Left ventricle myocardium inferior (tissue), 1 donor: ENCODE measurements around the gene INSR. TPM values are rescaled to one million over a fixed set of nuclear protein-coding genes. Genes with fewer than 3 reads are reported as not detected.

Experiments used
- DNase-seq: peaks from one replicate; pipeline ENCODE4 v3.0.0-alpha.2; 2020
- H3K27ac ChIP-seq: fragments of 200-600 bp; replicated peaks from 2 replicates; pipeline ENCODE4 v1.8.0; 2021
- H3K27me3 ChIP-seq: fragments of 200-600 bp; 2 replicates; pipeline ENCODE4 v1.8.0; 2021; ENCODE audit warnings: low read depth
- H3K36me3 ChIP-seq: fragments of 200-600 bp; 2 replicates; pipeline ENCODE4 v1.8.0; 2021
- H3K4me1 ChIP-seq: fragments of 200-600 bp; 2 replicates; pipeline ENCODE4 v1.8.0; 2021
- H3K4me3 ChIP-seq: fragments of 200-600 bp; 2 replicates; pipeline ENCODE4 v1.8.0; 2021; ENCODE audit warnings: mild to moderate bottlenecking, moderate library complexity
- H3K9me3 ChIP-seq: fragments of 200-600 bp; replicated peaks from 2 replicates; pipeline ENCODE4 v1.8.0; 2021
- CTCF ChIP-seq: fragments of 200-600 bp; IDR thresholded peaks from 2 replicates; pipeline ENCODE4 v1.8.0; 2021; ENCODE audit warnings: antibody characterized with exemption, mild to moderate bottlenecking, borderline replicate concordance
- intact Hi-C: fragments of 100-400 bp; cut with micrococcal nuclease; formaldehyde crosslinking; loops from one replicate; pipeline ENCODE4 v1.11.0; 2022
- total RNA-seq: library from RNA; stranded (reverse); fragmentation: NEBNext Ultra II Directional; extraction: Animal tissue kit (Norgen Biotek cat#: 25700); gene quantifications from one replicate; pipeline ENCODE4 v1.2.1, GENCODE V29; 2021
- donor health status: DM: no; HTN: yes; CAD: no; lungs with severe emphysema.

INSR gene
- total RNA-seq, 1 donor from 2014 or later, result 85.3 TPM

DNA sequence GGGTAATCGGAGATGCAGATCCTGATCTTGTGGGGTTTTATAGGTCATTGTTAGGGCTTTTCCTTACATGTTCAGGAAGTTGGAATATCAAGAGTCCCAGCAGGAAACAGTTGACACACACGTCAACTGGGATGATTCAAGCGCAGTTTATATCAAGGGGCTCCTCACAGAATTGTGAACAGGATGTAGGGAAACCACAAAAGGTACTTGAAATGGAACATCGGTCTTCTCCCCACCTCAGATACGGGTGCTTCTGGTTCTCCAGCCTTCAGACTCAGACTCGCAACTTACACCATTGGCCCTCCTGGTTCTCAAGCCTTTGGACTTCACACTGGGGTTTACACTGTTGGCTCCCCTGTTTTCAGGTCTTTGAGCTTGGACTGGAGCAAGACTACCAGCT is 205.2 kb downstream of the INSR start:
- no peak for DNase-seq
- H3K4me3 ChIP-seq, result no peak overlapping the region
- no peaks in the 10 kb centered on the region for H3K27me3 ChIP-seq
- no peaks in the 10 kb centered on the region for H3K4me1 ChIP-seq
- H3K36me3 ChIP-seq, result peaks cover 77% of the 10 kb centered on the region
- intact Hi-C loops, result no loop called here
- H3K27ac ChIP-seq, result no peak overlapping the region
- TF ChIP-seq CTCF, result no peak
- H3K9me3 ChIP-seq, result peaks cover 100% of the 10 kb centered on the region

- TF ChIP-seq CTCF, result no peak
- Histone ChIP-seq H3K27ac (no peak overlapping the region), H3K4me3 (no peak overlapping the region), H3K4me1 (no peaks in the 10 kb centered on the region), H3K9me3 (peaks cover 100% of the 10 kb centered on the region), H3K27me3 (no peaks in the 10 kb centered on the region), H3K36me3 (peaks cover 93% of the 10 kb centered on the region)
- intact Hi-C loops, result no loop called here
- DNase-seq, result no peak
Observed at GRCh38 chr19:7083076-7083956, 210.9 kb downstream of the INSR start.

DNA sequence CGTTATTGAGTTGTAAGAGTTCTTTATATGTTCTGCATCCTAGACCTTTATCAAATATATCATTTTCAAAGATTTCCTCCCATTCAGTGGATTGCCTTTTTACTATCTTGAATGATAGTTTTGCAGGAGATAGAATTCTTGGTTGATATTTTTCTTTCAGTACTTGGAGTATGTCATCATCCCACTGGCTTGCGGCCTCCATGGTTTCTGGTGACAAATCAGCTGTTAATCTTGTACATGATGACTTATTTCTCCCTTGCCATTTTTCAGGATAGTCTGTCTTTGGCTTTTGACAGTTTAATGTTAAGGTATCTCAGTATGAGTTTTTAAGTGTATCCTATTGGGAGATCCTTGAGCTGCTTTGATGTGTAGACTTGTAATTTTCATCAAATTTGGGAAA is 216.2 kb downstream of the INSR start:
- H3K27ac ChIP-seq, result no peak overlapping the region
- DNase-seq, result no peak
- no peaks in the 10 kb centered on the region for H3K4me1 ChIP-seq
- H3K4me3 ChIP-seq, result no peak overlapping the region
- H3K36me3 ChIP-seq, result peaks cover 99% of the 10 kb centered on the region
- TF ChIP-seq CTCF, result no peak
- no peaks in the 10 kb centered on the region for H3K27me3 ChIP-seq
- H3K9me3 ChIP-seq, result peaks cover 80% of the 10 kb centered on the region
- intact Hi-C loops, result no loop called here

- H3K36me3 ChIP-seq, result peaks cover 99% of the 10 kb centered on the region
- H3K9me3 ChIP-seq, result peaks cover 62% of the 10 kb centered on the region
- H3K27me3 ChIP-seq, result no peaks in the 10 kb centered on the region
- DNase-seq, result no peak
- no peaks in the 10 kb centered on the region for H3K4me1 ChIP-seq
- intact Hi-C loops, result no loop called here
- TF ChIP-seq CTCF, result no peak
- H3K4me3 ChIP-seq, result no peak overlapping the region
- H3K27ac ChIP-seq, result no peak overlapping the region
Observed at GRCh38 chr19:7076151-7076550, 218.1 kb downstream of the INSR start.

- H3K27ac ChIP-seq, result no peak overlapping the region
- H3K9me3 ChIP-seq, result peaks cover 48% of the 10 kb centered on the region
- peaks cover 92% of the 10 kb centered on the region for H3K36me3 ChIP-seq
- TF ChIP-seq CTCF, result no peak
- no peaks in the 10 kb centered on the region for H3K27me3 ChIP-seq
- intact Hi-C loops, result no loop called here
- no peak overlapping the region for H3K4me3 ChIP-seq
- DNase-seq, result no peak
- H3K4me1 ChIP-seq, result peaks cover 11% of the 10 kb centered on the region
Observed at GRCh38 chr19:7074705-7075282, 219.4 kb downstream of the INSR start.
